K562 (cell line): Measurements from ENCODE around the gene AHCYL2. TPM values are rescaled to one million over a fixed set of nuclear protein-coding genes. Genes with fewer than 3 reads are reported as not detected.
A peak's percentile ranks its signal among the peaks of the same experiment; 100 is the strongest.

Experiments
- ARID4B ChIP-seq: sonication (generic); formaldehyde crosslinking; IDR thresholded peaks from 2 replicates; pipeline ENCODE4 v1.8.0; 2022; ENCODE audit warnings: mild to moderate bottlenecking, missing genetic modification reagents
- CBX3 ChIP-seq, 2 experiments: IDR thresholded peaks; 1 replicate in 1 of 2; 2 replicates in 1 of 2; pipeline ENCODE4 v1.6.1; 2012; ENCODE audit warnings: inconsistent platforms in 2 of 2, low read length in 2 of 2, borderline replicate concordance in 1 of 2, control low read depth in 1 of 2
- CHD4 ChIP-seq: fragments of 200-600 bp; sonication (generic); IDR thresholded peaks from 3 replicates; pipeline ENCODE4 v1.6.1; 2012; ENCODE audit warnings: low read depth, mild to moderate bottlenecking, mixed read lengths, low read length, inconsistent platforms; ENCODE audit not compliant: insufficient read depth, insufficient replicate concordance, poor library complexity, severe bottlenecking
- ELK3 ChIP-seq: fragments of 450-650 bp; formaldehyde crosslinking; IDR thresholded peaks from 2 replicates; pipeline ENCODE4 v1.4.0; 2020; ENCODE audit warnings: mild to moderate bottlenecking
- HNRNPH1 ChIP-seq: fragments of 200-400 bp; formaldehyde crosslinking; optimal IDR thresholded peaks from 2 replicates; pipeline ENCODE3; 2017; ENCODE audit warnings: low read depth, mild to moderate bottlenecking, low read length, moderate library complexity
- POLR3G ChIP-seq: IDR thresholded peaks from 2 replicates; pipeline ENCODE4 v1.6.1; 2011; ENCODE audit not compliant: insufficient read length, insufficient replicate concordance; ENCODE audit errors: extremely low read depth
- RAD21 ChIP-seq, 2 experiments: fragments of 250-450 bp in 1 of 2; fragments of 450-650 bp in 1 of 2; sonication (Bioruptor Pico) in 1 of 2; formaldehyde crosslinking in 1 of 2; IDR thresholded peaks in 1 of 2; conservative IDR thresholded peaks in 1 of 2; 2 replicates each; pipeline versions ENCODE4 v1.4.0 to v1.8.0; 2020 to 2022; ENCODE audit warnings: mild to moderate bottlenecking in 2 of 2, moderate library complexity in 1 of 2
- TARDBP ChIP-seq: fragments of 450-650 bp; IDR thresholded peaks from 2 replicates; pipeline ENCODE4 v1.6.1; 2016
- TFAP4 ChIP-seq: sonication (generic); formaldehyde crosslinking; IDR thresholded peaks from 2 replicates; pipeline ENCODE4 v1.8.0; 2022; ENCODE audit warnings: missing genetic modification reagents, mild to moderate bottlenecking, moderate library complexity, borderline replicate concordance
- USF1 ChIP-seq: sonication (generic); formaldehyde crosslinking; IDR thresholded peaks from 2 replicates; pipeline ENCODE4 v1.9.0; 2022; ENCODE audit warnings: mild to moderate bottlenecking, missing genetic modification reagents
- ZMIZ1 ChIP-seq, 2 experiments: fragments of 150-350 bp in 1 of 2; IDR thresholded peaks; 2 replicates each; pipeline ENCODE4 v1.6.1; 2012 to 2016; ENCODE audit warnings: low read depth in 2 of 2, low read length in 2 of 2, mild to moderate bottlenecking in 1 of 2, moderate library complexity in 1 of 2
- ZNF639 ChIP-seq, 2 experiments: fragments of 200-800 bp in 1 of 2; sonication (Bioruptor generic) in 1 of 2; sonication (generic) in 1 of 2; formaldehyde crosslinking in 1 of 2; IDR thresholded peaks in 1 of 2; conservative IDR thresholded peaks in 1 of 2; 2 replicates each; pipeline versions ENCODE4 v1.5.0 to v1.6.1; 2016 to 2020; ENCODE audit warnings: missing compliant biosample characterization in 1 of 2, missing genetic modification characterization in 1 of 2, missing genetic modification reagents in 1 of 2
- polyA plus RNA-seq, 8 experiments: library from polyadenylated mRNA; depleted of rRNA in 4 of 8; stranded (reverse) in 5 of 8; unstranded in 3 of 8; fragments of >200 nt; fragmentation: Nextera tagmentation in 2 of 8; fragmentation: Illumina TruSeq in 1 of 8; extraction: Ambion mirVana in 2 of 8; extraction: Trizol in 1 of 8; gene quantifications; 2 replicates each; pipeline versions ENCODE4 v1.2.1 to v1.2.3, GENCODE V29; 2011 to 2014; ENCODE audit warnings: inconsistent platforms in 1 of 8, missing spikeins in 1 of 8
- total RNA-seq, 7 experiments: library from RNA; depleted of rRNA in 6 of 7; stranded (reverse); fragments of >200 nt in 6 of 7; fragmentation: Illumina TruSeq in 2 of 7; extraction: Trizol in 2 of 7; gene quantifications; 2 replicates each; pipeline versions ENCODE4 v1.2.1 to v1.2.3, GENCODE V29; 2011 to 2021; ENCODE audit warnings: low replicate concordance in 1 of 7

AHCYL2 gene
- total and polyA plus RNA-seq, 9 of the 15 experiments (the other 6 are each of a cell fraction or from before 2014, with no cell fraction given) = 0.93 to 10.5 (median 5.2) TPM

GRCh38 chr7:129218514-129219062 is 6.2 kb upstream of the AHCYL2 start (continued):
- TF ChIP-seq TFAP4 (CRISPR knock-in tag) (peak; percentile 96), ZNF639 (CRISPR knock-in tag; conservative IDR thresholded peaks at IDR 0.05 in 1 of 2, IDR thresholded peaks at IDR 0.05 in 1 of 2) (no peak), CHD4 (no peak), HNRNPH1 (no peak), TARDBP (peak; percentile 71; the same call in 1 of the 2 replicates), CBX3 (IDR thresholded peaks at IDR 0.05; ENCODE audit: borderline replicate concordance in 1 of 2, low read length in 2 of 2) (0 out of 3 replicates have a peak, but pooled peaks of 1 of the 2 experiments have one; percentile 30), RAD21 (CRISPR knock-in tag; conservative IDR thresholded peaks at IDR 0.05 in 1 of 2, IDR thresholded peaks at IDR 0.05 in 1 of 2) (peak; percentile 97 to 99), ARID4B (CRISPR knock-in tag) (peak; percentile 37; the same call in 1 of the 2 replicates), ELK3 (CRISPR knock-in tag) (no peak), POLR3G (no peak), USF1 (CRISPR knock-in tag) (0 out of 2 replicates have a peak, but pooled peaks have one; percentile 9), ZMIZ1 (IDR thresholded peaks at IDR 0.05; ENCODE audit: low read depth in 2 of 2, low read length in 2 of 2) (0 out of 4 replicates have a peak, but pooled peaks of 1 of the 2 experiments have one; percentile 57)
